Central memory CD4-positive, alpha-beta T cell (primary cell): ENCODE data around the gene ZCCHC14.
A peak's percentile ranks its signal among the peaks of the same experiment; 100 is the strongest.

Experiments
- DNase-seq: peaks from one replicate; pipeline ENCODE4 v3.0.0; 2022

Gene ZCCHC14

GRCh38 chr16:87425941-87426340 is 66.9 kb downstream of the ZCCHC14 start:
- DNase-seq, result no peak

DNA sequence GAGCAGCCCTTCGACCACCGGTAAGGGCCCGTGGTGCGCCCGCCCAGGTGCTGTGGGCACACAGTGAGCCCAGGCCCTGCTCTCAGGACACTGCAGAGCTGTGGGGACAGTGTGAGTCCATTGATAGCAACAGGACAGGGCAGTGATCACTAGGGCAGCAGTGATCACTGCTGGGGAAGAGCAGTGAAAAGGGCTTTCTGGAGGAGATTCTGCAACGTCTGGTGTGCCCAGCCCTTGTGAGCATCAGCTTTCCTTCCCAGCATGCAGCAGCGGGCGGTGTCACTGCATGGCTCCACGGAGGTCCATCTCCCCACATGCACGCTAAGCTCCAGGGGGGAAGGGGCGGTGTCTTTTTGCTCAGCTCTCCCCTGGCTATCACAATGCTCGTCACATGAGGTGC is 68.6 kb downstream of the ZCCHC14 start:
- DNase-seq, result no peak

- no peak for DNase-seq
Observed at GRCh38 chr16:87423429-87423828, 69.4 kb downstream of the ZCCHC14 start.

DNA sequence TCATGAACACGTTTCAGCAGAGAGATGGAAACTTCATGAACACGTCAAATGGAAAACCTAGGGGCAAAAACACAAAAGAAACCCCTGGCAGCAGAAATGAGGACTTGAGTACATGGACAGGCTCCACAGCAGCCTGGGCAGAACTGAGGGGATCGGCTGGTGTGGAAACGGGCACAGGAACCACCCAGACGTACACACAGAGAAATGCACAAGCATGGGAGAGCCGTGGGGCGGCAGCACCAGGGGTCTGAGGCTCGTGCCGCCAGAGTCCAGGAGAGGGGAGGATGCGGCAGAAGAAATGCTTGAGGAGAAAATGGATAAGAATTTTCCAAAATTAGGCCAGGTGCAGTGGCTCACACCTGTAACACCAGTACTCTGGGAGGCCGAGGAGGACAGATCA is 70.7 kb downstream of the ZCCHC14 start:
- no peak for DNase-seq

DNA sequence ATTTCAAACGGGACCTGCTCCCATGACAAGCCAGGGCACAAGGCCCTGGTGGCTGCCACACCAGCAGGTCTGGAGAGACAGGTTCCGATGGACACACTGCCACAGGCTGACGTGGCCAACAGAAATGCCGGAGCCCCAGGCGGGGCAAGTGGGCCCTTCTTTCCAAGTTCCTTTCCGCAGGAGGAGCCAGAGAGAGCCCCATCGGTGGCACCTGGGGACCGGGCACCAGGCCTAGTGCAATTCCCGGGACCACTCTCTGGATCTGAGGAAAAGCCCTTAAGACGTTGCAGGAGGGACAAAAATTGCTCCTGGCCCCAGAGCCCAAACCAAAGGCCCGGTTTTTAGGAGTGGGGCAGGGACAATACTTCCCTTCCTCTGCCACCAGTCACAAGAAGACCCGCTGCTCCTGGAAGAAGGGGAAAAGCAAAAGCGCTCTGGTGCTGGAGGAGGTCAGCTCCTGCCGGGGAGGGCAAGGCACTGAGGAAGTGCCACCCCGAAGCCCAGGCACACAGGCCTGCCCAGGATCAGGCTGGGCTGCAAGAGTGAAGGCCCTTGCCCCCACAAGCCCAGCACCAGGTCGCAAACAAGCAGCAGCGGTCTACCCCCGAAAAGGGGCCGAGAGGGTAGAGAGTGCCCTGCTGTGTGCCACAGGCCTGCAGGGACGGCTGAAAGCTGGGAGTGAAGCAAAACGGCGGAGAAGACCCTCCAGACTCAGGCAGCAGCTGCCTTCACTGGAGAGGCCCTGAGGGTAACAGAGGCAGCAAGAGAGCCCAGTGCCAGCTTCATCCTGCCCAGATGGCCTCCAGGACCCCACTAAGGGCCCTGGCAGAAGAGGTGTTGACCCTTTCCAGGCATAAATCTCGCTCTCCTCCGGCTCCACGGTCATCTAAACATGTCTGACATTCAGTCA is 71.6 kb downstream of the ZCCHC14 start:
- DNase-seq, result no peak

- DNase-seq, result no peak
Observed at GRCh38 chr16:87420026-87421002, 72.5 kb downstream of the ZCCHC14 start.

GRCh38 chr16:87418644-87419043 is 74.2 kb downstream of the ZCCHC14 start:
- no peak for DNase-seq

DNA sequence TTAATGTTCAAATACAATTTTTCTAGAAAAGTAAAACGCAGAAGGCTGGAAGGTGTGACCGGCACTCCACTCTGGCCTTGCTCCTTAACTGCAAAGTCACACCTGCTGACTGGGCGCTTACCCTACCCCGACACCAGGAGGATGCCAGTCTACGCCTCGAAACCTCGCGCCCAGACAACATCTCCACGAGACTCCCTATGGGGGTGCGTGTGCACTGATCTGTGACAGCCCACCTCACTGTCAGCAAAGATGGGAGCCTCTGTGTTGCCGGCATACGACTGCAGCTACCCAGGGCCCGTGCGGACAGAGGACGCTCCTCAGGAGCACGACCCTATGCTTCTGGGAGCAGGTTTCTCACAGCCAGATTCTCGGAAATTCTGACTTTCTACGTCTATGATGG is 74.6 kb downstream of the ZCCHC14 start:
- DNase-seq, result no peak

- DNase-seq, result no peak
Observed at GRCh38 chr16:87417528-87417910, 75.3 kb downstream of the ZCCHC14 start.

DNA sequence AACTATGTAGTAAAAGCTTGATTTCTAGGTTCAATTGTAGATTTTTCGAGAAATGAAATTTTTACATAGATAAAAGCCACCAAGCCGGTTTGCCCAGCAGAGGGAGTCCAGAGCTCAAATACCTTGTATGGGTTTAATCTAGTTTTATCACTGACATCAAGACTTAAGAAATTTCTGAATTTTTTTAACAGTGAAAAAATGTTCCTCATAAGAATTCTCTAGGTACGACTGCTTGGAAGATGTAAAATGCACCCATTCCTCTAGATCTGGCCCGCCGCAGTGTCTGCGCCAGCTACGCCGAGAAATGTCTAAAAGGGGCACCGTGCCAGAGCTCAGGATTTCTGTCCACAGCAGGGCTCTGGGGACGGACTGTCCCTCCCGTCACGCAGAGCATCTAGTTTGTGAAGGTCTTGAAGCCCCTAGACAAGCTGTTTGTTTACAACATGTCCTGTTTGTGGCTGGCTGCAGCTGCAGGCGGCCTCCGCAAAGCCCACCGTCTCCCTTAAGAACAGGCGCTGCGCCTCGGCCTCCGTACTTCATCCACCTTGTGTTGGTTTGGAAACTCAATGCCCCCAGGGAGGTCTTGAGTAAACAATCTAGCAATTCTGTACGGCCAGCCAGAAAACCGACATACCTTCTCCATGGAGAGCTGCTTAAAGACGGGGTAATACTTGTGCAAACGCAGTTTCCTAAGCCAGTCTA is 75.8 kb downstream of the ZCCHC14 start:
- DNase-seq, result peak; percentile 10

- no peak for DNase-seq
Observed at GRCh38 chr16:87415441-87415840, 77.4 kb downstream of the ZCCHC14 start.

- DNase-seq, result no peak
Observed at GRCh38 chr16:87414251-87414680, 78.6 kb downstream of the ZCCHC14 start.

DNA sequence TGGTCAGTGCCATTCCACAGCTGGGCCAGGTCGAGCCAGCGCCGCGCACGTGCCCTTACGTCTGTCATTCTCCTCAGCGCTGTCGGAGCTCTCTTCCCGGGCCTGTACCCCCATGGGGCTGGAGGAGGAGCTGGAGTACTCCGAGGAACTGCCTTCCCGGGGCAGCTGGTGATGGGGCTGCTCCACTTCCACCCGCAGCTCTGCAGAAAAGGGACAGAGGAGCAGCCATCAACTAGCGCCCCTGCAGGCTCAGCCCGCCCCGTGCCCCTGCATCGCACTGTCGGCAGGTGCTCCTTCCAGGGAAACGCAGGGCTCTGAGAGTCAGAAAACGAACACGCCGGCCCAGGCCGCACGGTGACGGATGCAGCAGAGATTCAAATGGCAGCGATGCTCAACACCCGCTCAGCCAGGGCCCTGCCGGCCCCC is 79.8 kb downstream of the ZCCHC14 start:
- no peak for DNase-seq

DNA sequence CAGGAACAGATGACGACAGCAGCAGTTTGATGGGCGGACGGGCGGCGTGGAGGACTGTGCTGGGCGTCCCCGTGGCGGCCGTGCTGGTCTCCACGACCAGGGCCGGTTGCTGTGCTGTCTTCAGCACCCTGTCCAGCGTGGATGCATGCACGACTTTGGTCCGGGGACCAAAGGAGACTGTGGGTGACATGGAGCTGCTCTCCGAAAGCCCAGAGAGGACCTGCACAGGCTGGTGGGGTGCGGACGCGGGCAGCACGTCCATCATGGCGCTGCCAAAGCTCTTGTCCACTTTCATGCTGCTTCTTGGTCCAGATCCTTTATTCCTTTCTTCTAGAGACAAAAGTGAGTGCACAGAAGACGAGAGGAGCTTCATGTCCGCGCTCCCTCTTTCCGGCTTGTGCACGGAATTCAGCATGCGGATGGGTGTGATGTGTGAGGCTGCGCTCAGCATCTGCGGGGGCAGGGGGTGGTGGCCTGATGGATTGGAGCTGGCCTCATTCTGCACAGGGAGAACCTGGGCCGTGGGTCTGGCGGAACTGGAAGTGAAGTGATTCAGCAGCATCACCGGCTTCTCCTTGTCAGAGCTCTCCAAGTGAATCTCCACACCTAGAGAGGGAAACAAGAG is 80.3 kb downstream of the ZCCHC14 start:
- DNase-seq, result no peak

- no peak for DNase-seq
Observed at GRCh38 chr16:87411375-87412271, 81.2 kb downstream of the ZCCHC14 start.

- no peak for DNase-seq
Observed at GRCh38 chr16:87410968-87411367, 81.9 kb downstream of the ZCCHC14 start.

DNA sequence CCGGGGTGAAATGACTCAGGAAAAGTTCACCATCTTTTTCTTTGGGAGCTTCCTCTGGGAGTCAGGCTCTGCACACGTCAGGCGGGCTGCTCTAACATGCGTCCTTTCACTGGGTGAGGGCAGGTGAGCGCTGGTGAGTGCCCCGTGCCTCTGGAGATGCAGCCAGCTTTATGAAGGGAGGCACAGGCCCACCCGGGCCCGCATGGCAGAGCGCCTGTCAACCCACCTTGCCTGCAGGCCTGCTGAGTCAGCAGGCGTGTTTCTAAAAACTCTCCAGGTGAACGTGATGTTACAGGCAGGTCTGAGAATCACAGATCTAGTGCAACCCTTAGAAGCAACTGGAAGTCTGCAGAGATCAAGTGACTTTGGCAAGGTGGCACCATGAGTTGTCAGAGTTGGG is 82.3 kb downstream of the ZCCHC14 start:
- no peak for DNase-seq

DNA sequence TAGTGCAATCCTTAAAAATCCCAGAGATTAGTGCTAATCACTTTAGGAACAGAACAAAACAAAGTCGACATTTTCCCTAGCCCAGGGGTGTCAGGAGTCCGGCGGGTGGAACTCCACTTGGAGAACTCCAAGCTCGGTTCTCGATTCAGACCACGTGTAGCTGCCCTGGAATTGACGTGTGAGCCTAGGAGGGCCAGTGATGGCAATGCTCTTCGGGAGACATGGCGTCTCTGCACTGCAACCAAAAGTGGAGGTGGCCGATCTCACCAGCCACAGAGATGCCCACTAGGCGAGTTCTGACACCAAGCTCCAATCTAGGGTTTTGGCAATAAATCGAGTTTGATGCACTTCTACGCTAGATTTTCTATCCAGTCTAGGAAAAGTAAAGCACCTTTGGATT is 83.0 kb downstream of the ZCCHC14 start:
- DNase-seq, result no peak

- no peak for DNase-seq
Observed at GRCh38 chr16:87409153-87409552, 83.7 kb downstream of the ZCCHC14 start.

DNA sequence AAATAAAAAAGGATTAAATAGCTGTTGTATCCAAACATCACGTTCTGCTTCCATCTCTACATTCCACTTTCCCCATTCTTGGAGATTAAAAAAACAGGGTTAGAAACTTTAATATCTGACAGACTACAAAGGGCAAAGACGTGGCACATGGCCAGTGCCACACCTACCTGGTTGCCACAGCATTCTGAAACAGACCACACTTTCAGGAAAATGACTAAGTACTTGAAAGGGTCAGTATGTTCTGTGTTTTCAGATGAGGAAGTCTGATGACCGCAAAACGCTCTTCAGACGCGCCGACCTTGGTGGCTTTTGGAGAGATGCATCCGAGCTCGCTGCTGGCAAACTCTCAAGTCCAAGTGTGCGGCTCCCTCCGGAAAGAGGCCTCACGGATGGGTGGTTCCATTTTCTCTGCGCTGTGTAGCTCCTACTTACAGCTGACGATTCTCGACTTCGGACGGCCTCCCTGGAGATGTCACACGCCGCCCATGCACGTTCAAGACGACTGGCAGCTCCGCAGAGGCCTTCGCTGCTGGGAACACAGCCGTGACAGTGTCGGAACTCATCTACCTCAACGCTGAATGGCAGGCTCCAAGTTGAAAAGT is 85.2 kb downstream of the ZCCHC14 start:
- no peak for DNase-seq
